NCI-H1417 treated with DMSO at 0.1 percent for 48 hours (cell line): ENCODE results near the gene SNX7.

Experiments
- DNase-seq: peaks from one replicate; lab custom pipeline; 2025; lab: John Stamatoyannopoulos, UW

The SNX7 gene

GRCh38 chr1:98697781-98698180 is 36.3 kb downstream of the SNX7 start:
- DNase-seq: no peak

GRCh38 chr1:98698625-98699024 is 37.1 kb downstream of the SNX7 start:
- DNase-seq: no peak

DNA sequence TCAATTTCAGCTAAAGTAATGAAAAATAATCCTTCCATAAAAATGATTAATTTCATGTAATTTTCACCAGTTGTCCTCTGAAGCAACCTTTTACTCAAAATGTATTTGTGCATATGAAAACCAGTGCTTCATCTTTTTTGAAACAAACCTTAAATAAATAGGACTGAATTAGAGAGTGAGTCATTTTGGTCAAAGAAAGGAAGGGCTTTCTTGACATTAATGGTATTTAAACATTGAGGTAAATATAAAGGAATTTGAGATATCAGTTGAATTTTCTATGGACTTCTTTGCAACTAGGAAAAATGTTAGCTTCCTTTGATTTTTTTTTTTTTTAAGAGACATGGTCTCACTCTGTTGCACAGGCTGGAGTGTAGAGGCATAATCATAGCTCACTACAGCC is 38.7 kb downstream of the SNX7 start:
- no peak for DNase-seq

DNA sequence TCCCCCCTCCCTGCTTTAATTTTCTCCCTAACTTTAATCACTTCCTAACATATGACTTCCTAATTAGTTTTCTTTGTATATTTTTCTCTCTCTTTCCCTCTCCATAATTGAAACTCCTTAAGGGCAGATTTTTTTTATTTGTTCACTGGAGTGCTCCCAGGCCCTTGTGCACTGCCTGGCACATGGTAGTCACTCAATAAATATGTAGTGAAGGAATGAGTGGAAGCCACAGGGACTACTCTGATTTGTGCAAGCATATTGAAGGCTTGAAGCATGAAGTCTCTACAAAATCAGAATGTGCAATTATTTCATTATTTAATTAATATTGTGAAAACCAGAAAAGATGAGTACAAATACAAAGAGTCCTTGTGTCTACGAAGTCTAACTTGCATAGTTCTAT is 41.5 kb downstream of the SNX7 start:
- no peak for DNase-seq

- DNase-seq: no peak
These were observed 43.0 kb downstream of the SNX7 start for GRCh38 chr1:98704474-98704873.

DNA sequence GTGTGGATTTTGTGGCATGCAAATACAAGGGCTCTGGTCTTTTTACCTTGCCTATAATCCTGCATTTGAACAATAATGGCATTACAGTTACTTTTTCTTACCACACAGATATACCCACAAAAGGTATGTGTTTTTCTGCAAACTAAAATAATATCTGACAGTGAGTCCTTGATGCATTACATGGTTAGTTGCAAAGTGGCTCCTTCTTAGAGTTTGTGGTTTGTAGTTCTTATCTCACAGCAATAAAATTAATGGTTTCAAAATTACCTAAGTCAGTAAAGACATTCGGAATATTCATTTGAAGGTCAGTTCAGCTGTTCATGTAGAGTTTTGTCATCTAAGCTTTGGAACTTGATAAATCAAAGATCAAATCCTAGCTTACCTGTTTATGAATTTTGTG is 43.5 kb downstream of the SNX7 start:
- DNase-seq: no peak

DNA sequence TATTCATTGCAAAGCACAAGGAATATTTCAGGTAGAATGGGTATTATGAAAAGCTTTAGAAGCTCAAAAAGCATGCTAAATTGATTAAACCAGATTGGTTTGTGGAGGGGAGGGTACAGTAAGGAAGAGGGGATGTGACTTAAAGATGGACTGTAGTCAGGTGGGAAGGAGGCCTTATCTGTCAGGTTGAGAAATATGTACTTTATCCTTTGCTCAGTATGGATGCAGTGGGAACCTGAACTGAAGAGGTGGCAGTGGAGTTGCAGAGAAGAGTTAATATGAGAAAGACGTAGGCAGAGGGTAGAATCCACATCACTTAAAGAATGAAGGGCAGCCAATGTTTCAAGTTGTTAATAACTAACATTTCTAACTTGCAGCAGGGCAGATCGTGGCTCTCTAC is 44.1 kb downstream of the SNX7 start:
- no peak for DNase-seq

GRCh38 chr1:98706173-98706843 is 44.8 kb downstream of the SNX7 start:
- DNase-seq: no peak

DNA sequence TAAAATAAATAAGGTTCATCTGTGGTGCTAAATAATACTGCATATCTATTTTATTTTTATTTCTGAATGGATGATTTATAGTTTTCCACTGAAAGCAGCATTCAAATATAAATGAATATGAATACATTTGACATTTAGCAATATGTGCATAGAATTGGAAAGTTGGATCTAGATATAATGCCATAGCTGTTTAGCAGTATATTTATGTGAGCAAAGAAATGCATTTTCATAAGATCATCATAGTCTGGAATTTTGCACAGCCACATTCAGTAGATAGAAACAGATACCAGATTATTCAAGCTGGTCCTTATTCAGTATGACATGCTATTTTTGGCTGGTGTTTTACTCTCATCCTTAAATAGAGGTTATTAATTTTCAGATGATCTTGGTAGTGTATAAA is 46.0 kb downstream of the SNX7 start:
- no peak for DNase-seq

DNA sequence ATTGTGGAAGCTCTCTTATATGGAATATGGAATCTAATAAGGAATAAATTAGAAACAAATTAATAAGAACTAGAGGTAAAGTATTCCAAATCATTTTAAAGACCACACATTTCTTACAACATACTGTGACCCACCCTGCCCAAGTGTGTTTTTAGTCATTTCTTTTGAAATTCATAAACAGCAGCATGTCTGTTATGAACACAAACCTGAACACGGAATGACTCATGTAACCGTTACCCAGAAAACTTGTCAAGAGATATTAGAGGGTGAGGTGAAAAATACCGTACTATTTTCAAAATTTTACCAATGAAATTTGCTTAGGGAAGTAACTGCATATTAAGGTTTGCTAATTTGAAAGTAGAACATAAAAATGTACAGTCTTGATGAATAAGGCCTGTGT is 48.4 kb downstream of the SNX7 start:
- no peak for DNase-seq

DNA sequence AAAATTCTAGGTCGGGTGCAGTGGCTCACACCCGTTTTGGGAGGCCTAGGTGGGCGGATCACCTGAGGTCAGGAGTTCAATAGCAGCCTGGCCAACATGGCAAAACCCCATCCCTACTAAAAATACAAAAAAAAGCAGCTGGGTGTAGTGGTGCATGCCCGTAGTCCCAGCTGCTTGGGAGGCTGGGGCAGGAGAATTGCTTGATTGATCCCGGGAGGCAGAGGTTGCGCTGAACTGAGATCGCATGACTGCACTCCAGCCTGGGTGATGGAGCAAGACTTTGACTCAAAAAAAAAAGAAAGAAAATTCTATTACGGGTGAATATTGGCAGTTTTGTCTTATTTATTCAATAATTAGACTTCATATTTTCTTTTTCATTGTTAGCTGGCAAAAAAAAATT is 62.1 kb downstream of the SNX7 start:
- DNase-seq: no peak

- DNase-seq: no peak
These were observed 71.7 kb downstream of the SNX7 start for GRCh38 chr1:98732985-98733781.

GRCh38 chr1:98733782-98734112 is 72.2 kb downstream of the SNX7 start:
- no peak for DNase-seq

DNA sequence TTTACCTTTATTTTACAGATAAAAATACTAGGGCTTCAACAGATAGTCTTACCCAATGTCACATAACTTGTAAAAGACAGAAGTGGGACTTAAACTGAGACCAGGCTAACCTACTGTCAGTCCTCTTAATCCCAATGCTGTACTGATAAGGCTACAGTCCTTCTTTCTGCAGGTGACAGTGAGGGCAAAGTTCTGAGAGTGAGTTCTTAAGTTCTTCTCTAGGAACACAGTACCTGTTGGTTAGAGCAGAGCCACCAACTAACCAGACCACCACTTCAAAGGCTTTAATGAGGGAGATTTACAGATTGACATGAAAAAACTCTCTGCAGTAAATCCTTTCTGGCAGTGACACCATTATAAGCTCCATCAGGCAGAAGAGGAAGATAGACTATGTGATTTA is 74.2 kb downstream of the SNX7 start:
- DNase-seq: no peak

DNA sequence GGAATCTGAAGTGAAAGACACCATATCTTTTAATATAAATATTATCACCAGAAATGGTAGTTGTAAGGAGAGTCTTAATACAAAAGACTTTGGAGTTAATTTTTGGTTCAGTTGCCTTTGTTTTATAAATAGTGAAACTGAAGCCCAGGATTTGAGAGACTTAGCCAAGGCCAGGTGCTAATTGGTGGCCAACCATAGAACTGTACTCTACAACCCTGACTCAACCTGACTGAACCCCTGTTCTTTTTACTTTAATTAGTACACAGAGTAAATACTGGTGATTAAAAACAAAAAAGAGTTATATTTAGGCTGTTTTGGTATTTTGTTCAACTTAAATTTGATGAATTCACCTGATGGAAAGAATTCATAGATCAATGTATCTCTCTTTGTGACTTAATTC is 76.3 kb downstream of the SNX7 start:
- DNase-seq: no peak

DNA sequence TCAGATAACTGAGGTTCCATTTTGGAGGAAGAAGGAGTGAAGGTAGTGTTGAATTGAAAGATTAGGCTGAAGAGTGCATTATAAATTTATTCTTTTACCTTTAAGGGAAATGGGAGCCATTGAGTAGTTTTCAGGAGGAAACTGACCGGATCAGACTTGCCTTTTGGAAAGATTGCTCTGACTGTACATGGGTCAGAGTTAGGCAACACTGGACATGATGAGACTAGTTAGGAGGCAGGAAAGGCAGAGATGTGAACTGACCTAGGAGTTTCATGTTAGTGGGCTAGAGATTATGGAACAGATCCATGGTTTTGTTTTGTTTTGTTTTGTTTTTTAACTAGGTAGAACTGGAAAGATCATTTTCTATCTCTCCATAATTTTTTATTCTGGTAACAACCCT is 78.2 kb downstream of the SNX7 start:
- DNase-seq: no peak

DNA sequence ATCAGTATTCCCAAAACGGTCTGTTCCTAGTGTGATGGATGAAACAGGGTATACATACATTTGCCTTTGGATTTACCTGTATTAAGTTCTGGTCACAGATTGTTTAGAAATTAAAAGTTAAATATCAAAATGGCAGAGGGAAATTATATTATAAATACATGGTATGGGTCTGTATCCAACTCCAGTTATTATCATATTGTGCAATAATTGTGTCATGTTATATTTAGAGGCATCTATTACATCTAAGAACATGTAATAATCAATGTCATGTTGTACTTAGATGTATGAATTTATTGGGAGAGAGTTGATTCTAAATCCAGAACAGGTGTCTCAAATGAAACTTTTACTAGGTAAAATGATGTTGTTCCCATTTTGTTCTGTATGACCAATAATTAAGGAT is 79.6 kb downstream of the SNX7 start:
- DNase-seq: no peak

DNA sequence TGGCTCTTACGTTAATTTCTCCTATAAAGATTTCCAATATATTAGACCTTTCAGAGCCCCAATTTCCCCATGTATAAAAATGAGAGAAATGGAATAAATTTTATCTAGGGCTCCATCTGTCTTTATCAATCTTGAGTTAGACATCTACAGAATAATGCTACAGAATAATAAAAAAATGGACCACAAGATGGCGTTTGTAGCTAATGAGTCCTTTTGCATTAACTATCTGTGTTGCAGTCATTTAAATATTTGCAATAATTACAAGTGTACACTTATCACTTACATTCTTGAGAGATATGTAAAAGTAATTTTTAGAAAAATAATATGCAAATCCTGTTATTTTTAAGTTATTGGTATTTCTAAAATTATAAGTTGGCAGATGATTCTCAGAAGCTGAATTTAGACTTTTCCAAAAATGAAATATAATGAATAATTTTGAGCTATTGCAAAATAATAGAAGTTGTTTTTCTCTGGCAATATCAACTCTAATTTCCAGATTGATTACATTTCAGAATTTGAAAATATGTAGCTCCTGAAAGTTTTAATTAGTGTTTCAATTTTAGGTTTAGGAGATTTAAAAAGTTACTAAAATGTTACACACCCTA is 87.7 kb downstream of the SNX7 start:
- DNase-seq: no peak

DNA sequence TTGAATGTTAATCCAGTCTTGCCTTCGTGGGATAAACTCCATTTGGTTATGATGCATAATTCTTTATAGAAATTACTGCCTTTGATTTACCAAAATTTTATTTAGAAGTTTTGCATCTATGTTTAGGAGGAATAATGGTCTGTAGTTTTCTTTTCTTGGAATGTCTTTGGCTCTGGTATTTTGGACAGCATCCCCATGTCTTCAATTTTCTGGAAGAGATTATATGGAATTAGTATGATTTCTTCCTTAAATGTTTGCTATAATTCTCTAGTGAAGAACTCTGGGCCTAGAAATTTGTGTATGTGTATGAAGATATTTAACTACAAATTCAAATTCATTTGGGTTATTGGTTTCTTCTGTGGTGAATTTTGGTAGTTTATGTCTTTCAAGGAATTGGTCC is 92.7 kb downstream of the SNX7 start:
- DNase-seq: no peak

- DNase-seq: no peak
These were observed 99.8 kb downstream of the SNX7 start for GRCh38 chr1:98761219-98761865.

- DNase-seq: no peak
These were observed 102.1 kb downstream of the SNX7 start for GRCh38 chr1:98763488-98764150.

- DNase-seq: no peak
These were observed 103.0 kb downstream of the SNX7 start for GRCh38 chr1:98764485-98764884.

GRCh38 chr1:98766255-98766654 is 104.7 kb downstream of the SNX7 start:
- no peak for DNase-seq
